K562 (cell line): ENCODE data around the gene GNG14. TPM values are rescaled to one million over a fixed set of nuclear protein-coding genes. Genes with fewer than 3 reads are reported as not detected.

Source experiments
- DPF2 ChIP-seq: fragments of 450-650 bp; IDR thresholded peaks from 2 replicates; pipeline ENCODE4 v1.6.1; 2016
- KDM2B ChIP-seq: fragments of 250-450 bp; sonication (Bioruptor Pico); IDR thresholded peaks from 2 replicates; pipeline ENCODE4 v1.8.0; 2021; ENCODE audit warnings: mild to moderate bottlenecking, moderate library complexity
- NEUROD1 ChIP-seq: fragments of 150-350 bp; IDR thresholded peaks from 2 replicates; pipeline ENCODE4 v1.6.1; 2014; ENCODE audit warnings: borderline replicate concordance, low read length, low read depth; ENCODE audit not compliant: partially characterized antibody
- SMAD4 ChIP-seq: fragments of 250-450 bp; sonication (Bioruptor Pico); conservative IDR thresholded peaks from 2 replicates; pipeline ENCODE4 v1.8.0; 2021; ENCODE audit warnings: inconsistent platforms, mild to moderate bottlenecking, moderate library complexity
- SP2 ChIP-seq: IDR thresholded peaks from 2 replicates; pipeline ENCODE4 v1.6.1; 2011; ENCODE audit warnings: mild to moderate bottlenecking, low read depth, low read length, moderate library complexity; ENCODE audit not compliant: poor library complexity, severe bottlenecking; ENCODE audit errors: extremely low read depth
- SREBF1 ChIP-seq: fragments of 150-350 bp; IDR thresholded peaks from 2 replicates; pipeline ENCODE4 v1.6.1; 2014; ENCODE audit warnings: antibody characterized with exemption, low read depth, low read length, borderline replicate concordance
- STAT6 ChIP-seq: sonication (generic); formaldehyde crosslinking; IDR thresholded peaks from 2 replicates; pipeline ENCODE4 v1.8.1; 2023; ENCODE audit warnings: mild to moderate bottlenecking, missing genetic modification reagents
- TAF9B ChIP-seq: fragments of 450-650 bp; IDR thresholded peaks from 2 replicates; pipeline ENCODE4 v1.6.1; 2018; ENCODE audit warnings: mild to moderate bottlenecking; ENCODE audit not compliant: partially characterized antibody
- TRIM28 ChIP-seq: fragments of 450-650 bp; IDR thresholded peaks from 2 replicates; pipeline ENCODE4 v1.6.1; 2017
- ZNF124 ChIP-seq: sonication (generic); formaldehyde crosslinking; IDR thresholded peaks from 2 replicates; pipeline ENCODE4 v1.8.1; 2022; ENCODE audit warnings: missing genetic modification reagents
- ZNF324 ChIP-seq: fragments of 250-450 bp; sonication (Bioruptor Pico); IDR thresholded peaks from 2 replicates; pipeline ENCODE4 v1.4.0; 2020; ENCODE audit warnings: mild to moderate bottlenecking
- ZNF589 ChIP-seq: fragments of 200-800 bp; sonication (Bioruptor generic); IDR thresholded peaks from 2 replicates; pipeline ENCODE4 v1.6.1; 2016; ENCODE audit warnings: low read depth, missing genetic modification characterization, missing compliant biosample characterization
- ZNF830 ChIP-seq: fragments of 250-450 bp; sonication (Bioruptor Pico); IDR thresholded peaks from 2 replicates; pipeline ENCODE4 v1.5.0; 2021; ENCODE audit warnings: mild to moderate bottlenecking
- polyA plus RNA-seq, 8 experiments: library from polyadenylated mRNA; depleted of rRNA in 4 of 8; stranded (reverse) in 5 of 8; unstranded in 3 of 8; fragments of >200 nt; fragmentation: Nextera tagmentation in 2 of 8; fragmentation: Illumina TruSeq in 1 of 8; extraction: Ambion mirVana in 2 of 8; extraction: Trizol in 1 of 8; gene quantifications; 2 replicates each; pipeline versions ENCODE4 v1.2.1 to v1.2.3, GENCODE V29; 2011 to 2014; ENCODE audit warnings: inconsistent platforms in 1 of 8, missing spikeins in 1 of 8
- total RNA-seq, 7 experiments: library from RNA; depleted of rRNA in 6 of 7; stranded (reverse); fragments of >200 nt in 6 of 7; fragmentation: Illumina TruSeq in 2 of 7; extraction: Trizol in 2 of 7; gene quantifications; 2 replicates each; pipeline versions ENCODE4 v1.2.1 to v1.2.3, GENCODE V29; 2011 to 2021; ENCODE audit warnings: low replicate concordance in 1 of 7
- TF ChIP-seq, protein P1 (sequence below): sonication (generic); formaldehyde crosslinking; IDR thresholded peaks from 2 replicates; pipeline ENCODE4 v1.4.0; 2020; ENCODE audit warnings: mild to moderate bottlenecking, missing genetic modification reagents
- TF ChIP-seq, protein P2 (sequence below): fragments of 450-650 bp; IDR thresholded peaks from 2 replicates; pipeline ENCODE4 v1.6.1; 2016; ENCODE audit warnings: low read depth

GNG14 gene
- total and polyA plus RNA-seq, 9 of the 15 experiments (the other 6 are each of a cell fraction or from before 2014, with no cell fraction given): not detected

GRCh38 chr19:12736995-12737834, 49.4 kb downstream of the GNG14 start, which contains the start of gene GET3 (continued):
- TF ChIP-seq STAT6 (CRISPR knock-in tag) (no peak), DPF2 (peak; percentile 26; the same call in 1 of the 2 replicates), ZNF324 (CRISPR knock-in tag) (no peak), SREBF1 (peak; percentile 76; the same call in 1 of the 2 replicates), SP2 (no peak), TAF9B (no peak), KDM2B (CRISPR knock-in tag) (no peak), TRIM28 (peak; percentile 53; the same call in 1 of the 2 replicates), NEUROD1 (peak; percentile 71), ZNF589 (CRISPR knock-in tag) (no peak), SMAD4 (CRISPR knock-in tag) (no peak), ZNF830 (CRISPR knock-in tag) (no peak), ZNF124 (no peak)
- TF ChIP-seq, protein P1, sequence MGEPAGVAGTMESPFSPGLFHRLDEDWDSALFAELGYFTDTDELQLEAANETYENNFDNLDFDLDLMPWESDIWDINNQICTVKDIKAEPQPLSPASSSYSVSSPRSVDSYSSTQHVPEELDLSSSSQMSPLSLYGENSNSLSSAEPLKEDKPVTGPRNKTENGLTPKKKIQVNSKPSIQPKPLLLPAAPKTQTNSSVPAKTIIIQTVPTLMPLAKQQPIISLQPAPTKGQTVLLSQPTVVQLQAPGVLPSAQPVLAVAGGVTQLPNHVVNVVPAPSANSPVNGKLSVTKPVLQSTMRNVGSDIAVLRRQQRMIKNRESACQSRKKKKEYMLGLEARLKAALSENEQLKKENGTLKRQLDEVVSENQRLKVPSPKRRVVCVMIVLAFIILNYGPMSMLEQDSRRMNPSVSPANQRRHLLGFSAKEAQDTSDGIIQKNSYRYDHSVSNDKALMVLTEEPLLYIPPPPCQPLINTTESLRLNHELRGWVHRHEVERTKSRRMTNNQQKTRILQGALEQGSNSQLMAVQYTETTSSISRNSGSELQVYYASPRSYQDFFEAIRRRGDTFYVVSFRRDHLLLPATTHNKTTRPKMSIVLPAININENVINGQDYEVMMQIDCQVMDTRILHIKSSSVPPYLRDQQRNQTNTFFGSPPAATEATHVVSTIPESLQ (CRISPR knock-in tag): 0 out of 2 replicates have a peak, but pooled peaks have one; percentile 47
- TF ChIP-seq, protein P2, sequence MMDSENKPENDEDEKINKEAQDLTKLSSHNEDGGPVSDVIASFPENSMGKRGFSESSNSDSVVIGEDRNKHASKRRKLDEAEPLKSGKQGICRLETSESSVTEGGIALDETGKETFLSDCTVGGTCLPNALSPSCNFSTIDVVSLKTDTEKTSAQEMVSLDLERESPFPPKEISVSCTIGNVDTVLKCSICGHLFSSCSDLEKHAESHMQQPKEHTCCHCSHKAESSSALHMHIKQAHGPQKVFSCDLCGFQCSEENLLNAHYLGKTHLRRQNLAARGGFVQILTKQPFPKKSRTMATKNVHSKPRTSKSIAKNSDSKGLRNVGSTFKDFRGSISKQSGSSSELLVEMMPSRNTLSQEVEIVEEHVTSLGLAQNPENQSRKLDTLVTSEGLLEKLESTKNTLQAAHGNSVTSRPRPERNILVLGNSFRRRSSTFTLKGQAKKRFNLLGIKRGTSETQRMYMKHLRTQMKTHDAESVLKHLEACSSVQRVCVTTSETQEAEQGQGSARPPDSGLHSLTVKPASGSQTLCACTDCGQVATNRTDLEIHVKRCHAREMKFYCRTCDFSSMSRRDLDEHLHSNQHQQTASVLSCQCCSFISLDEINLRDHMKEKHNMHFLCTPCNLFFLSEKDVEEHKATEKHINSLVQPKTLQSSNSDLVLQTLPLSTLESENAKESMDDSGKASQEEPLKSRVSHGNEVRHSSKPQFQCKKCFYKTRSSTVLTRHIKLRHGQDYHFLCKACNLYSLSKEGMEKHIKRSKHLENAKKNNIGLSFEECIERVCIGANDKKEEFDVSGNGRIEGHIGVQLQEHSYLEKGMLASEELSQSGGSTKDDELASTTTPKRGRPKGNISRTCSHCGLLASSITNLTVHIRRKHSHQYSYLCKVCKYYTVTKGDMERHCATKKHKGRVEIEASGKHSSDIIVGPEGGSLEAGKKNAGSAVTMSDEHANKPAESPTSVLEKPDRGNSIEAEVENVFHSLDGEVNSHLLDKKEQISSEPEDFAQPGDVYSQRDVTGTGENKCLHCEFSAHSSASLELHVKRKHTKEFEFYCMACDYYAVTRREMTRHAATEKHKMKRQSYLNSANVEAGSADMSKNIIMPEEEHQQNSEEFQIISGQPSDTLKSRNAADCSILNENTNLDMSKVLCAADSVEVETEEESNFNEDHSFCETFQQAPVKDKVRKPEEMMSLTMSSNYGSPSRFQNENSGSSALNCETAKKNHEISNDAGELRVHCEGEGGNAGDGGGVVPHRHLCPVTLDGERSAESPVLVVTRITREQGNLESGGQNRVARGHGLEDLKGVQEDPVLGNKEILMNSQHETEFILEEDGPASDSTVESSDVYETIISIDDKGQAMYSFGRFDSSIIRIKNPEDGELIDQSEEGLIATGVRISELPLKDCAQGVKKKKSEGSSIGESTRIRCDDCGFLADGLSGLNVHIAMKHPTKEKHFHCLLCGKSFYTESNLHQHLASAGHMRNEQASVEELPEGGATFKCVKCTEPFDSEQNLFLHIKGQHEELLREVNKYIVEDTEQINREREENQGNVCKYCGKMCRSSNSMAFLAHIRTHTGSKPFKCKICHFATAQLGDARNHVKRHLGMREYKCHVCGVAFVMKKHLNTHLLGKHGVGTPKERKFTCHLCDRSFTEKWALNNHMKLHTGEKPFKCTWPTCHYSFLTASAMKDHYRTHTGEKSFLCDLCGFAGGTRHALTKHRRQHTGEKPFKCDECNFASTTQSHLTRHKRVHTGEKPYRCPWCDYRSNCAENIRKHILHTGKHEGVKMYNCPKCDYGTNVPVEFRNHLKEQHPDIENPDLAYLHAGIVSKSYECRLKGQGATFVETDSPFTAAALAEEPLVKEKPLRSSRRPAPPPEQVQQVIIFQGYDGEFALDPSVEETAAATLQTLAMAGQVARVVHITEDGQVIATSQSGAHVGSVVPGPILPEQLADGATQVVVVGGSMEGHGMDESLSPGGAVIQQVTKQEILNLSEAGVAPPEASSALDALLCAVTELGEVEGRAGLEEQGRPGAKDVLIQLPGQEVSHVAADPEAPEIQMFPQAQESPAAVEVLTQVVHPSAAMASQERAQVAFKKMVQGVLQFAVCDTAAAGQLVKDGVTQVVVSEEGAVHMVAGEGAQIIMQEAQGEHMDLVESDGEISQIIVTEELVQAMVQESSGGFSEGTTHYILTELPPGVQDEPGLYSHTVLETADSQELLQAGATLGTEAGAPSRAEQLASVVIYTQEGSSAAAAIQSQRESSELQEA: no peak
